ENCODE measurements around the gene BIRC6.

- no peak for TF ChIP-seq POLR2A (IDR thresholded peaks at IDR 0.05)
- TF ChIP-seq, protein P1, sequence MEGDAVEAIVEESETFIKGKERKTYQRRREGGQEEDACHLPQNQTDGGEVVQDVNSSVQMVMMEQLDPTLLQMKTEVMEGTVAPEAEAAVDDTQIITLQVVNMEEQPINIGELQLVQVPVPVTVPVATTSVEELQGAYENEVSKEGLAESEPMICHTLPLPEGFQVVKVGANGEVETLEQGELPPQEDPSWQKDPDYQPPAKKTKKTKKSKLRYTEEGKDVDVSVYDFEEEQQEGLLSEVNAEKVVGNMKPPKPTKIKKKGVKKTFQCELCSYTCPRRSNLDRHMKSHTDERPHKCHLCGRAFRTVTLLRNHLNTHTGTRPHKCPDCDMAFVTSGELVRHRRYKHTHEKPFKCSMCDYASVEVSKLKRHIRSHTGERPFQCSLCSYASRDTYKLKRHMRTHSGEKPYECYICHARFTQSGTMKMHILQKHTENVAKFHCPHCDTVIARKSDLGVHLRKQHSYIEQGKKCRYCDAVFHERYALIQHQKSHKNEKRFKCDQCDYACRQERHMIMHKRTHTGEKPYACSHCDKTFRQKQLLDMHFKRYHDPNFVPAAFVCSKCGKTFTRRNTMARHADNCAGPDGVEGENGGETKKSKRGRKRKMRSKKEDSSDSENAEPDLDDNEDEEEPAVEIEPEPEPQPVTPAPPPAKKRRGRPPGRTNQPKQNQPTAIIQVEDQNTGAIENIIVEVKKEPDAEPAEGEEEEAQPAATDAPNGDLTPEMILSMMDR (IDR thresholded peaks at IDR 0.05) = no peak
Observed at GRCh38 chr2:32478889-32479620, 122.2 kb downstream of the BIRC6 start.

All from heart left ventricle (tissue), 13 donors.